ENCODE measurements around the gene EPHB1. TPM values are rescaled to one million over a fixed set of nuclear protein-coding genes. Genes with fewer than 3 reads are reported as not detected.

Gene EPHB1
- total RNA-seq, 1 experiment from 2014 or later: 2.8 TPM

GRCh38 chr3:135018149-135018923 lies 223.3 kb downstream of the EPHB1 start:
- Histone ChIP-seq H3K4ac (ENCODE audit: low read depth, low read length) (no peak overlapping the region), H2BK5ac (ENCODE audit: insufficient read length, low read length) (no peak overlapping the region), H2AFZ (ENCODE audit: low read length) (no peak overlapping the region), H2BK20ac (ENCODE audit: low read depth, low read length, poor library complexity, severe bottlenecking) (no peak overlapping the region), H2BK12ac (ENCODE audit: insufficient read length, low read depth, low read length) (no peak overlapping the region), H3K27me3 (ENCODE audit: insufficient read depth, low read length) (no peaks in the 10 kb centered on the region), H3K9ac (ENCODE audit: extremely low read depth, insufficient read length, low read length) (no peak overlapping the region), H3K18ac (ENCODE audit: insufficient read length, low read depth, low read length) (no peak overlapping the region), H3K4me2 (ENCODE audit: insufficient read depth, insufficient read length, low read length) (no peak overlapping the region), H2BK15ac (ENCODE audit: low read depth, low read length) (no peak overlapping the region), H3K23me2 (ENCODE audit: insufficient read length, low read depth, low read length, poor library complexity, severe bottlenecking) (no peaks in the 10 kb centered on the region), H3K79me1 (ENCODE audit: insufficient read depth, low read depth, low read length, poor library complexity, severe bottlenecking) (no peaks in the 10 kb centered on the region), H2AK5ac (ENCODE audit: insufficient read length, low read length) (no peak overlapping the region), H4K8ac (replicated peaks; ENCODE audit: insufficient read length, low read depth, low read length) (no peak overlapping the region), H4K5ac (ENCODE audit: insufficient read length, low read depth, low read length) (no peak overlapping the region), H3K27ac (ENCODE audit: insufficient read length, low read depth, low read length) (no peak overlapping the region), H3K23ac (ENCODE audit: insufficient read length, low read depth, low read length) (no peak overlapping the region), H3K9me3 (ENCODE audit: control insufficient read depth, low read depth, low read length) (no peaks in the 10 kb centered on the region), H3K4me1 (ENCODE audit: insufficient read depth, low read length) (no peaks in the 10 kb centered on the region; the same call in 1 of the 2 replicates), H4K20me1 (ENCODE audit: control insufficient read depth, insufficient read depth, insufficient read length) (no peaks in the 10 kb centered on the region), H3K56ac (ENCODE audit: insufficient read length, low read depth, low read length) (no peak overlapping the region), H4K91ac (ENCODE audit: insufficient read length, low read depth, low read length) (no peak overlapping the region), H2BK120ac (ENCODE audit: low read depth, low read length, poor library complexity, severe bottlenecking) (no peak overlapping the region), H3K14ac (ENCODE audit: insufficient read depth, low read length) (0 out of 2 replicates have a peak overlapping the region, but pooled peaks have one; percentile 22), H3K79me2 (ENCODE audit: insufficient read depth, low read length) (no peaks in the 10 kb centered on the region), H3T11ph (ENCODE audit: low read length) (no peak overlapping the region)
- H3K4me3 Mint-ChIP-seq: no peak overlapping the region; a peak in 1 of 5 replicates
- DNase-seq: no peak
- no CpG with 5 or more reads among the region's 7 CpGs for WGBS (ENCODE audit: extremely low coverage, insufficient read length, low lambda C conversion rate)
- no peaks in the 10 kb centered on the region for H3K36me3 Mint-ChIP-seq (ENCODE audit: insufficient read depth in 1 of 3, low read depth in 3 of 3)
- TF ChIP-seq, protein P1, sequence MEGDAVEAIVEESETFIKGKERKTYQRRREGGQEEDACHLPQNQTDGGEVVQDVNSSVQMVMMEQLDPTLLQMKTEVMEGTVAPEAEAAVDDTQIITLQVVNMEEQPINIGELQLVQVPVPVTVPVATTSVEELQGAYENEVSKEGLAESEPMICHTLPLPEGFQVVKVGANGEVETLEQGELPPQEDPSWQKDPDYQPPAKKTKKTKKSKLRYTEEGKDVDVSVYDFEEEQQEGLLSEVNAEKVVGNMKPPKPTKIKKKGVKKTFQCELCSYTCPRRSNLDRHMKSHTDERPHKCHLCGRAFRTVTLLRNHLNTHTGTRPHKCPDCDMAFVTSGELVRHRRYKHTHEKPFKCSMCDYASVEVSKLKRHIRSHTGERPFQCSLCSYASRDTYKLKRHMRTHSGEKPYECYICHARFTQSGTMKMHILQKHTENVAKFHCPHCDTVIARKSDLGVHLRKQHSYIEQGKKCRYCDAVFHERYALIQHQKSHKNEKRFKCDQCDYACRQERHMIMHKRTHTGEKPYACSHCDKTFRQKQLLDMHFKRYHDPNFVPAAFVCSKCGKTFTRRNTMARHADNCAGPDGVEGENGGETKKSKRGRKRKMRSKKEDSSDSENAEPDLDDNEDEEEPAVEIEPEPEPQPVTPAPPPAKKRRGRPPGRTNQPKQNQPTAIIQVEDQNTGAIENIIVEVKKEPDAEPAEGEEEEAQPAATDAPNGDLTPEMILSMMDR (conservative IDR thresholded peaks at IDR 0.05): no peak
- no peaks in the 10 kb centered on the region for H3K27me3 Mint-ChIP-seq (ENCODE audit: low read depth)
- no peaks in the 10 kb centered on the region for H3K9me3 Mint-ChIP-seq
- peak overlapping the region in 1 of 3 experiments; percentile 28; a peak in 2 of 7 replicates for H3K27ac Mint-ChIP-seq
- peaks cover 16 to 28% of the 10 kb centered on the region in 2 experiments for H3K4me1 Mint-ChIP-seq

Measured in H9 (cell line).